Esophagus muscularis mucosa (tissue), 4 donors: ENCODE data around the gene PRXL2C.

ENCODE experiments used
- CTCF ChIP-seq, 3 experiments: fragments of 200-600 bp in 2 of 3; fragments of 450-650 bp in 1 of 3; sonication (generic) in 2 of 3; IDR thresholded peaks; one replicate each; pipeline ENCODE4 v1.5.1; 2017 to 2019; ENCODE audit warnings: antibody characterized with exemption in 3 of 3, mild to moderate bottlenecking in 2 of 3, moderate library complexity in 1 of 3
- EP300 ChIP-seq: sonication (generic); formaldehyde crosslinking; IDR thresholded peaks from one replicate; pipeline ENCODE4 v1.6.1; 2017; ENCODE audit warnings: antibody characterized with exemption
- POLR2A ChIP-seq: fragments of 450-650 bp; IDR thresholded peaks from one replicate; pipeline ENCODE4 v1.6.1; 2017; ENCODE audit warnings: antibody characterized with exemption, moderate library complexity, mild to moderate bottlenecking, low read depth

DNA sequence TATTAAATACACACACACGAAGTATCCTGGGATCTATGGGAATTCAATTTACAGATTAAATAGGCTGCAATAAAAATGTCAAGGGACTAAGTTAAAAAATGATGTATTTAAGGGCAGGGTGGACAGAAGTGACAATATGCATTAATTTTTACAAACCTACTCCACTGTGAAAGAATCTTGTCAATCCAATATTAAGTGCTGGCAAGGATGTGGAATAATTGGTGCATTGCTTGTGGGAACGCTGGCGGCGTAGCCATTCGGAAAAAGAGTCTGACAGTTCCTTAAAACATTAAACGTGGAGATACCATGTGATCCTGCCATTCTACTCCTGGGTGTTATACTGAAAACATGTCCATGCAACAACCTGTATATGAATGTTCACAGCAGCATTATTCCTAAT is 39.7 kb downstream of the PRXL2C start:
- TF ChIP-seq POLR2A (no peak), EP300 (no peak), CTCF (IDR thresholded peaks at IDR 0.05) (no peak)
